Jurkat, Clone E6-1 (cell line): ENCODE measurements around the gene PSEN1. TPM values are rescaled to one million over a fixed set of nuclear protein-coding genes. Genes with fewer than 3 reads are reported as not detected.

ENCODE experiments used
- DNase-seq: peaks from one replicate; pipeline ENCODE4 v3.0.0-alpha.2; 2011; ENCODE audit warnings: low read depth, low spot score
- H3K4me3 ChIP-seq: 2 replicates; pipeline ENCODE4 v1.5.1; 2011; ENCODE audit warnings: mild to moderate bottlenecking, low read length, control low read depth, moderate library complexity
- polyA plus RNA-seq: library from polyadenylated mRNA; unstranded; fragments of >200 nt; gene quantifications from one replicate; pipeline ENCODE4 v1.2.1, GENCODE V29; 2012; ENCODE audit warnings: missing spikeins; ENCODE audit not compliant: insufficient read length, insufficient read depth

PSEN1 gene
- 19.9 TPM for polyA plus RNA-seq

- peak; percentile 89 for DNase-seq
- peak within 1 kb of the TSS; percentile 93 for H3K4me3 ChIP-seq
Measured at GRCh38 chr14:73136387-73137225, at the start of gene PSEN1. Gene PSEN1 (plus strand): TSS chr14:73136507. CDS start chr14:73148020, 11,513 bp downstream.

GRCh38 chr14:73091044-73091443 is 45.3 kb upstream of the PSEN1 start:
- H3K4me3 ChIP-seq = no peak overlapping the region
- DNase-seq = no peak

- no peak overlapping the region for H3K4me3 ChIP-seq
- DNase-seq = no peak
Measured at GRCh38 chr14:73097421-73097820, 38.9 kb upstream of the PSEN1 start.

- DNase-seq = no peak
- no peak overlapping the region for H3K4me3 ChIP-seq
Measured at GRCh38 chr14:73100334-73100733, 36.0 kb upstream of the PSEN1 start.

GRCh38 chr14:73102806-73103497 is 33.4 kb upstream of the PSEN1 start:
- no peak for DNase-seq
- H3K4me3 ChIP-seq = no peak overlapping the region

GRCh38 chr14:73105050-73105449 is 31.3 kb upstream of the PSEN1 start:
- no peak for DNase-seq
- H3K4me3 ChIP-seq = no peak overlapping the region

- DNase-seq = no peak
- H3K4me3 ChIP-seq = no peak overlapping the region
Measured at GRCh38 chr14:73105727-73106126, 30.6 kb upstream of the PSEN1 start.

- H3K4me3 ChIP-seq = no peak overlapping the region
- DNase-seq = no peak
Measured at GRCh38 chr14:73116079-73116665, 20.1 kb upstream of the PSEN1 start.

- DNase-seq = no peak
- H3K4me3 ChIP-seq = no peak overlapping the region
Measured at GRCh38 chr14:73124180-73124894, 12.0 kb upstream of the PSEN1 start.

- no peak for DNase-seq
- H3K4me3 ChIP-seq = no peak overlapping the region
Measured at GRCh38 chr14:73125169-73125588, 11.1 kb upstream of the PSEN1 start.

GRCh38 chr14:73125746-73126145 is 10.6 kb upstream of the PSEN1 start:
- no peak overlapping the region for H3K4me3 ChIP-seq
- no peak for DNase-seq

- H3K4me3 ChIP-seq = no peak overlapping the region
- no peak for DNase-seq
Measured at GRCh38 chr14:73133795-73134194, 2.5 kb upstream of the PSEN1 start.

- H3K4me3 ChIP-seq = peak overlapping the region; percentile 93
Measured at GRCh38 chr14:73136085-73136386, 271 bp upstream of the PSEN1 start.

GRCh38 chr14:73140811-73141323 is 4.6 kb downstream of the PSEN1 start:
- no peak for DNase-seq
- no peak overlapping the region for H3K4me3 ChIP-seq

More at GRCh38 chr14:73136085-73136386, 271 bp upstream of the PSEN1 start:
- DNase-seq = no peak

GRCh38 chr14:73142216-73142615 is 5.9 kb downstream of the PSEN1 start:
- DNase-seq = peak; percentile 7
- H3K4me3 ChIP-seq = no peak overlapping the region

GRCh38 chr14:73143003-73143402 is 6.7 kb downstream of the PSEN1 start:
- no peak overlapping the region for H3K4me3 ChIP-seq
- no peak for DNase-seq

GRCh38 chr14:73143617-73144016 is 7.3 kb downstream of the PSEN1 start:
- DNase-seq = no peak
- no peak overlapping the region for H3K4me3 ChIP-seq

GRCh38 chr14:73145371-73145770 is 9.1 kb downstream of the PSEN1 start:
- DNase-seq = no peak
- H3K4me3 ChIP-seq = no peak overlapping the region

- DNase-seq = no peak
- H3K4me3 ChIP-seq = no peak overlapping the region
Measured at GRCh38 chr14:73146111-73146510, 9.8 kb downstream of the PSEN1 start.
